K562 (cell line): ENCODE results near the gene MACF1. TPM values are rescaled to one million over a fixed set of nuclear protein-coding genes. Genes with fewer than 3 reads are reported as not detected.

Experiments
- ATAC-seq: fragments of 200-7000 bp; cut with Tn5 transposase; 3 replicates; pipeline ENCODE4 v1.9.1; 2020; ENCODE audit warnings: moderate library complexity
- BruUV-seq: library from RNA; stranded (reverse); fragments of 400-500 nt; replicated peaks from 2 replicates; lab custom pipeline; 2021; lab: Mats Ljungman, UMichigan
- CTCF ChIA-PET: fragments of 300-600 bp; formaldehyde crosslinking; extraction: SDS; loops from one replicate; lab custom pipeline; 2021; ENCODE audit warnings: low intra/inter-chr PET ratio; lab: Yijun Ruan, JAX
- POLR2A ChIA-PET: fragments of 300-600, 350-650 bp; sonication (Branson Sonifier 250); formaldehyde crosslinking; extraction: SDS; loops from one replicate; lab custom pipeline; 2021; ENCODE audit warnings: antibody characterized with exemption, inconsistent platforms; lab: Yijun Ruan, JAX
- DNase-seq, 4 experiments: peaks; one replicate each; pipeline versions ENCODE4 v3.0.0 to v3.0.0-alpha.2; 2011 to 2018; ENCODE audit warnings: low spot score in 3 of 4, mixed read lengths in 3 of 4; ENCODE audit errors: extremely low read depth in 1 of 4
- FAIRE-seq: peaks from 2 replicates; lab custom pipeline; 2011; peaks lifted over from hg19 to GRCh38; lab: Jason Lieb, UNC
- H2AFZ ChIP-seq: 2 replicates; pipeline ENCODE4 v1.6.0; 2011; ENCODE audit warnings: low read depth, low read length, control low read depth, inconsistent platforms
- H3K27ac ChIP-seq: fragments of 200-600 bp; 3 replicates; pipeline ENCODE4 v1.8.0; 2011; ENCODE audit warnings: low read depth, mild to moderate bottlenecking, control low read depth, inconsistent platforms, low read length, moderate library complexity, mixed read lengths; ENCODE audit errors: extremely low read depth
- H3K27me3 ChIP-seq, 2 experiments: fragments of 300-600 bp in 1 of 2; 2 replicates in 1 of 2; 3 replicates in 1 of 2; pipeline versions ENCODE4 v1.6.0 to v1.8.0; 2011; ENCODE audit warnings: inconsistent platforms in 2 of 2, low read length in 2 of 2, mild to moderate bottlenecking in 1 of 2, mixed read lengths in 1 of 2, moderate library complexity in 1 of 2; ENCODE audit not compliant: control insufficient read depth in 2 of 2, insufficient read depth in 2 of 2
- H3K36me3 ChIP-seq: fragments of 300-600 bp; 3 replicates; pipeline ENCODE4 v1.8.0; 2011; ENCODE audit warnings: mild to moderate bottlenecking, low read length, inconsistent platforms; ENCODE audit not compliant: control insufficient read depth, insufficient read depth
- H3K4me1 ChIP-seq, 2 experiments: fragments of 200-600 bp in 1 of 2; replicated peaks in 1 of 2; 2 replicates in 1 of 2; 3 replicates in 1 of 2; pipeline versions ENCODE4 v1.5.1 to v1.8.0; 2011; ENCODE audit warnings: inconsistent platforms in 2 of 2, low read length in 2 of 2, mild to moderate bottlenecking in 1 of 2, mixed read lengths in 1 of 2, moderate library complexity in 1 of 2; ENCODE audit not compliant: control insufficient read depth in 2 of 2, insufficient read depth in 2 of 2
- H3K4me2 ChIP-seq: 2 replicates; pipeline ENCODE4 v1.6.1; 2011; ENCODE audit warnings: low read length, control low read depth, inconsistent platforms, mixed read lengths; ENCODE audit not compliant: insufficient read depth
- H3K4me3 ChIP-seq: fragments of 200-600 bp; sonication (generic), shearing (Covaris generic); 2 replicates; pipeline ENCODE4 v1.5.1; 2016; ENCODE audit warnings: control low read depth, inconsistent platforms
- H3K79me2 ChIP-seq: fragments of 200-600 bp; 3 replicates; pipeline ENCODE4 v1.8.0; 2011; ENCODE audit warnings: low read length, inconsistent platforms; ENCODE audit not compliant: control insufficient read depth, insufficient read depth
- H3K9ac ChIP-seq, 2 experiments: 2 replicates each; pipeline versions ENCODE4 v1.6.0 to v1.6.1; 2011; ENCODE audit warnings: low read depth in 2 of 2, low read length in 2 of 2, control low read depth in 1 of 2, inconsistent platforms in 1 of 2, mild to moderate bottlenecking in 1 of 2, mixed read lengths in 1 of 2; ENCODE audit not compliant: insufficient read depth in 1 of 2
- H3K9me1 ChIP-seq: one replicate; pipeline ENCODE4 v1.6.0; 2011; ENCODE audit warnings: inconsistent platforms, mild to moderate bottlenecking, low read length, moderate library complexity; ENCODE audit not compliant: control insufficient read depth, insufficient read depth
- H3K9me3 ChIP-seq: replicated peaks from 2 replicates; pipeline ENCODE4 v1.5.1; 2011; ENCODE audit warnings: low read depth, low read length, inconsistent platforms; ENCODE audit not compliant: control insufficient read depth, insufficient read depth
- H4K20me1 ChIP-seq: replicated peaks from 2 replicates; pipeline ENCODE4 v1.6.1; 2011; ENCODE audit warnings: low read length, inconsistent platforms, mixed read lengths; ENCODE audit not compliant: control insufficient read depth, insufficient read depth
- ERF ChIP-seq: fragments of 450-650 bp; formaldehyde crosslinking; IDR thresholded peaks from 2 replicates; pipeline ENCODE4 v1.4.0; 2020; ENCODE audit warnings: mild to moderate bottlenecking, mixed read lengths
- HNRNPK ChIP-seq: fragments of 200-400 bp; formaldehyde crosslinking; IDR thresholded peaks from one replicate; pipeline ENCODE4 v1.6.1; 2018; ENCODE audit warnings: mild to moderate bottlenecking, low read depth, low read length; ENCODE audit not compliant: poor library complexity, severe bottlenecking
- NCOA2 ChIP-seq, 2 experiments: fragments of 450-650 bp; IDR thresholded peaks; 2 replicates each; pipeline ENCODE4 v1.6.1; 2018; ENCODE audit warnings: mild to moderate bottlenecking in 2 of 2, moderate library complexity in 1 of 2; ENCODE audit not compliant: partially characterized antibody in 2 of 2
- PCBP1 ChIP-seq: fragments of 200-400 bp; formaldehyde crosslinking; IDR thresholded peaks from 2 replicates; pipeline ENCODE4 v1.6.1; 2018; ENCODE audit warnings: mild to moderate bottlenecking, low read depth, low read length; ENCODE audit not compliant: poor library complexity, severe bottlenecking
- PCBP2 ChIP-seq: fragments of 200-400 bp; formaldehyde crosslinking; IDR thresholded peaks from 2 replicates; pipeline ENCODE4 v1.6.1; 2018; ENCODE audit warnings: low read length, low read depth, mild to moderate bottlenecking, moderate library complexity; ENCODE audit not compliant: poor library complexity, severe bottlenecking
- PYGO2 ChIP-seq: fragments of 450-650 bp; IDR thresholded peaks from 2 replicates; pipeline ENCODE4 v1.6.1; 2016; ENCODE audit warnings: mild to moderate bottlenecking, missing genetic modification characterization, moderate library complexity, missing compliant biosample characterization
- RAD21 ChIP-seq, 2 experiments: fragments of 250-450 bp in 1 of 2; fragments of 450-650 bp in 1 of 2; sonication (Bioruptor Pico) in 1 of 2; formaldehyde crosslinking in 1 of 2; IDR thresholded peaks in 1 of 2; conservative IDR thresholded peaks in 1 of 2; 2 replicates each; pipeline versions ENCODE4 v1.4.0 to v1.8.0; 2020 to 2022; ENCODE audit warnings: mild to moderate bottlenecking in 2 of 2, moderate library complexity in 1 of 2
- SLC30A9 ChIP-seq: fragments of 250-450 bp; sonication (Bioruptor Pico); IDR thresholded peaks from 2 replicates; pipeline ENCODE4 v1.8.0; 2022; ENCODE audit warnings: mild to moderate bottlenecking, moderate library complexity
- ZNF239 ChIP-seq: fragments of 250-450 bp; sonication (Bioruptor Pico); IDR thresholded peaks from 2 replicates; pipeline ENCODE4 v1.4.0; 2020; ENCODE audit warnings: mild to moderate bottlenecking
- WGBS: fragments of 100-300 bp; shearing (Covaris generic); methylation state at CpG from one replicate; pipeline ENCODE4 v1.1.6; 2016; ENCODE audit warnings: low coverage, mixed read lengths; ENCODE audit not compliant: insufficient coverage; ENCODE audit errors: missing lambda C conversion rate; 5-methylcytosine and 5-hydroxymethylcytosine counted together
- in situ Hi-C: fragments of 300-500 bp; cut with MboI; formaldehyde crosslinking; loops from 4 replicates; pipeline ENCODE4 v1.15.0; 2018; ENCODE audit warnings: inconsistent platforms, mixed read lengths
- intact Hi-C: fragments of 100-400 bp; cut with micrococcal nuclease; formaldehyde crosslinking; loops from 2 replicates; pipeline ENCODE4 v1.14.2; 2022
- polyA plus RNA-seq, 8 experiments: library from polyadenylated mRNA; depleted of rRNA in 4 of 8; stranded (reverse) in 5 of 8; unstranded in 3 of 8; fragments of >200 nt; fragmentation: Nextera tagmentation in 2 of 8; fragmentation: Illumina TruSeq in 1 of 8; extraction: Ambion mirVana in 2 of 8; extraction: Trizol in 1 of 8; gene quantifications; 2 replicates each; pipeline versions ENCODE4 v1.2.1 to v1.2.3, GENCODE V29; 2011 to 2014; ENCODE audit warnings: inconsistent platforms in 1 of 8, missing spikeins in 1 of 8
- total RNA-seq, 7 experiments: library from RNA; depleted of rRNA in 6 of 7; stranded (reverse); fragments of >200 nt in 6 of 7; fragmentation: Illumina TruSeq in 2 of 7; extraction: Trizol in 2 of 7; gene quantifications; 2 replicates each; pipeline versions ENCODE4 v1.2.1 to v1.2.3, GENCODE V29; 2011 to 2021; ENCODE audit warnings: low replicate concordance in 1 of 7

The MACF1 gene
- total and polyA plus RNA-seq, 9 of the 15 experiments (the other 6 are each of a cell fraction or from before 2014, with no cell fraction given): 13.2 to 232 (median 112) TPM

DNA sequence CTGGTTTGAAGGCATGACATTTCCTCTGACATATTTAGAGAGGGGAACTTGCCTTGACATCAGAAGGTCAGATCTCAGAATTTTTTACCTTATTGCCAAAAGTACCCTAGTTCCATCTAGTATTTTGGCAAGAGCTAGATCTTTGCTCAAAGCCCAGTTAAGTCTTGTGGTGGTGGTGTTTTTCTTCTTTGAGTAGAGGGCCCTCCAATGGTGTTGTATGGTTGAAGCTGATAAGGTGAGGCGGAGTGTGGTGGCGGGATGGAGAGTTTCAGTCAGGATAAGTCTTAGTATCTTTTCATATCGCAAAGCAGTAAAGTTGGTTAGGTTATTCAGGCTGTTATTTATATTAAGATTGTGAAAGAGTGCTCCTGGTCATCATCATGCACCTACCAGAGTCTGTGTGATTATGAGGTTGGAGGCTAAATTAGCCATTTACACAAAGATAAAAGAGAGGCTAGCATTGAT lies 20.1 kb upstream of the MACF1 start (continued):
- TF ChIP-seq SLC30A9 (CRISPR knock-in tag) (no peak), NCOA2 (IDR thresholded peaks at IDR 0.05; ENCODE audit: partially characterized antibody in 2 of 2) (no peak), ERF (CRISPR knock-in tag) (no peak)

DNA sequence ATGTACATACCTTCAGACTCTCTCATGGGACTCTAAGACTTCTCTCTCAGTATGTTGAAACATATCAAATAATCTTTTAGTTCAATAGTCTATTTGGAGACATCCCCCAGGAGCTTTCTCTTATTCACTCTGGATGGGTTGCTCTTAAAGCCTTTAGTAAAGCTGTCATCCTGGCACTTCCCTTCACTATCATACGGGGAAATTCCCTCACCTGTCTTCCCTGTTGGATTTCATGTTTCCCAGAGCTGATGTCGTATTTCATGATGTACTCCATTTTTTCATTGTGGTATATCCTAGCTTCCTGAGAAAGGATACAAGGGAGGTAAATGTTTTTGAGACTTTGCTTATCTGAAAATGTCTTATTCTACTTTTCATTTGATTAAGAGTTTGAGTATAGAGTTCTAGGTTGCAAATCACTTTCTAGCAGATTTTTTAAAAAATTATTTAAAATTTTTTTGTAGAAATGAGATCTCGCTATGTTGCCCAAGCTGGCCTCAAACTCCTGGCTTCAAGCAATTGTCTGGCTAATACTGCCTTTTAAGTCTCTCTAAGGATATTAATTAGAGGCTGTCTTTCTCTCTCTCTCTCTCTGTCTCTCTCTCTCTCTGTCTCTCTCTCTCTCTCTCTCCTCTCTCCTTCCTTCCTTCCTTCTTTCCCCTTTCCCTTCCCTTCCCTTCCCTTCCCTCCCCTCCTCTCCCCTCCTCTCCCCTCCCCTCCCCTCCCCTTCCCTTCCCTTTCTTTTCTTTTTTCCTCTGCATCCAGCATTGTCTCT lies 17.0 kb upstream of the MACF1 start:
- WGBS: 60% methylated on average over 3 of the region's 3 CpGs
- intact Hi-C loops: no loop called here
- ATAC-seq: no peak
- H4K20me1 ChIP-seq: peaks cover 10% of the 10 kb centered on the region
- POLR2A ChIA-PET: interaction anchor here (0.6 to 2.2 kb wide), 7 partner anchors 10 to 166 kb away, joined by 3 to 6 read pairs (median 3); no protein-coding TSS in a partner anchor
- no TSS peak for BruUV-seq
- CTCF ChIA-PET: interaction anchor here (0.6 to 0.7 kb wide), 2 partner anchors 74 to 515 kb away, joined by 3 to 4 read pairs; no protein-coding TSS in a partner anchor
- H3K36me3 ChIP-seq: no peaks in the 10 kb centered on the region
- DNase-seq: no peak
- H3K79me2 ChIP-seq: peaks cover 15% of the 10 kb centered on the region; the same call in 2 of the 3 replicates
- H3K4me3 ChIP-seq: no peak overlapping the region
- no peak overlapping the region for H3K9ac ChIP-seq
- no peak for FAIRE-seq
- H2AFZ ChIP-seq: no peak overlapping the region
- peaks cover 4% of the 10 kb centered on the region for H3K9me1 ChIP-seq
- H3K27me3 ChIP-seq: no peaks in the 10 kb centered on the region
- peak; percentile 73 for TF ChIP-seq PCBP2
- no peak for TF ChIP-seq ZNF239 (CRISPR knock-in tag)
- peak; percentile 40 for TF ChIP-seq PCBP1
- TF ChIP-seq RAD21 (CRISPR knock-in tag; conservative IDR thresholded peaks at IDR 0.05 in 1 of 2, IDR thresholded peaks at IDR 0.05 in 1 of 2): no peak
- no peak for TF ChIP-seq PYGO2 (tag)
- TF ChIP-seq HNRNPK: peak; percentile 59
- H3K27ac ChIP-seq: no peak overlapping the region
- H3K9me3 ChIP-seq: no peaks in the 10 kb centered on the region
- peaks cover 28 to 51% of the 10 kb centered on the region in 2 experiments for H3K4me1 ChIP-seq
- no peak overlapping the region for H3K4me2 ChIP-seq
- in situ Hi-C loops: no loop called here
